Amniotic epithelial cell (primary cell): ENCODE results near the gene SUPT3H.

ENCODE experiments used
- DNase-seq: peaks from one replicate; pipeline ENCODE4 v3.0.0-alpha.2; 2010; ENCODE audit warnings: low read depth

The SUPT3H gene

GRCh38 chr6:45000833-45001232 is 376.9 kb downstream of the SUPT3H start:
- no peak for DNase-seq

GRCh38 chr6:44999066-44999465 is 378.7 kb downstream of the SUPT3H start:
- no peak for DNase-seq

- DNase-seq = no peak
Observed at GRCh38 chr6:44995486-44996132, 382.1 kb downstream of the SUPT3H start.

GRCh38 chr6:44989391-44989790 is 388.3 kb downstream of the SUPT3H start:
- DNase-seq = no peak

- no peak for DNase-seq
Observed at GRCh38 chr6:44985006-44985405, 392.7 kb downstream of the SUPT3H start.

- no peak for DNase-seq
Observed at GRCh38 chr6:44983467-44984365, 394.0 kb downstream of the SUPT3H start.

GRCh38 chr6:44980841-44981240 is 396.9 kb downstream of the SUPT3H start:
- DNase-seq = no peak

GRCh38 chr6:44976677-44977641 is 400.8 kb downstream of the SUPT3H start:
- peak; percentile 84 for DNase-seq

GRCh38 chr6:44974511-44974910 is 403.2 kb downstream of the SUPT3H start:
- no peak for DNase-seq

- no peak for DNase-seq
Observed at GRCh38 chr6:44972709-44973108, 405.0 kb downstream of the SUPT3H start.

GRCh38 chr6:44969446-44970185 is 408.1 kb downstream of the SUPT3H start:
- peak; percentile 67 for DNase-seq

- DNase-seq = peak; percentile 79
Observed at GRCh38 chr6:44967481-44967880, 410.3 kb downstream of the SUPT3H start.

GRCh38 chr6:44966449-44967092 is 411.2 kb downstream of the SUPT3H start:
- DNase-seq = peak; percentile 99

GRCh38 chr6:44965708-44966107 is 412.0 kb downstream of the SUPT3H start:
- DNase-seq = no peak

- DNase-seq = no peak
Observed at GRCh38 chr6:44960898-44961297, 416.8 kb downstream of the SUPT3H start.

- DNase-seq = peak; percentile 54
Observed at GRCh38 chr6:44959651-44960050, 418.1 kb downstream of the SUPT3H start.

GRCh38 chr6:44957156-44957555 is 420.6 kb downstream of the SUPT3H start:
- DNase-seq = peak; percentile 90

- peak; percentile 98 for DNase-seq
Observed at GRCh38 chr6:44956396-44956795, 421.3 kb downstream of the SUPT3H start.

- no peak for DNase-seq
Observed at GRCh38 chr6:44955145-44955544, 422.6 kb downstream of the SUPT3H start.

GRCh38 chr6:44954281-44954680 is 423.5 kb downstream of the SUPT3H start:
- no peak for DNase-seq

GRCh38 chr6:44951253-44951747 is 426.4 kb downstream of the SUPT3H start:
- no peak for DNase-seq
